C4-2B (cell line): ENCODE measurements around the gene PDHA1.

Source experiments
- H3K27ac ChIP-seq: fragments of 450-650 bp; 2 replicates; pipeline ENCODE4 v1.5.1; 2017
- ZFX ChIP-seq: fragments of 450-650 bp; IDR thresholded peaks from 2 replicates; pipeline ENCODE4 v1.6.1; 2017
- TF ChIP-seq, protein P1 (sequence below): fragments of 450-650 bp; conservative IDR thresholded peaks from 2 replicates; pipeline ENCODE4 v1.5.1; 2017; ENCODE audit warnings: mild to moderate bottlenecking

Gene PDHA1

GRCh38 chrX:19360903-19361302, 17.2 kb downstream of the PDHA1 start:
- H3K27ac ChIP-seq: no peak overlapping the region
- TF ChIP-seq ZFX: no peak
- TF ChIP-seq, protein P1, sequence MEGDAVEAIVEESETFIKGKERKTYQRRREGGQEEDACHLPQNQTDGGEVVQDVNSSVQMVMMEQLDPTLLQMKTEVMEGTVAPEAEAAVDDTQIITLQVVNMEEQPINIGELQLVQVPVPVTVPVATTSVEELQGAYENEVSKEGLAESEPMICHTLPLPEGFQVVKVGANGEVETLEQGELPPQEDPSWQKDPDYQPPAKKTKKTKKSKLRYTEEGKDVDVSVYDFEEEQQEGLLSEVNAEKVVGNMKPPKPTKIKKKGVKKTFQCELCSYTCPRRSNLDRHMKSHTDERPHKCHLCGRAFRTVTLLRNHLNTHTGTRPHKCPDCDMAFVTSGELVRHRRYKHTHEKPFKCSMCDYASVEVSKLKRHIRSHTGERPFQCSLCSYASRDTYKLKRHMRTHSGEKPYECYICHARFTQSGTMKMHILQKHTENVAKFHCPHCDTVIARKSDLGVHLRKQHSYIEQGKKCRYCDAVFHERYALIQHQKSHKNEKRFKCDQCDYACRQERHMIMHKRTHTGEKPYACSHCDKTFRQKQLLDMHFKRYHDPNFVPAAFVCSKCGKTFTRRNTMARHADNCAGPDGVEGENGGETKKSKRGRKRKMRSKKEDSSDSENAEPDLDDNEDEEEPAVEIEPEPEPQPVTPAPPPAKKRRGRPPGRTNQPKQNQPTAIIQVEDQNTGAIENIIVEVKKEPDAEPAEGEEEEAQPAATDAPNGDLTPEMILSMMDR: no peak

- H3K27ac ChIP-seq: no peak overlapping the region
- no peak for TF ChIP-seq ZFX
- TF ChIP-seq, protein P1: no peak
Measured at GRCh38 chrX:19361701-19362100, 18.0 kb downstream of the PDHA1 start.

DNA sequence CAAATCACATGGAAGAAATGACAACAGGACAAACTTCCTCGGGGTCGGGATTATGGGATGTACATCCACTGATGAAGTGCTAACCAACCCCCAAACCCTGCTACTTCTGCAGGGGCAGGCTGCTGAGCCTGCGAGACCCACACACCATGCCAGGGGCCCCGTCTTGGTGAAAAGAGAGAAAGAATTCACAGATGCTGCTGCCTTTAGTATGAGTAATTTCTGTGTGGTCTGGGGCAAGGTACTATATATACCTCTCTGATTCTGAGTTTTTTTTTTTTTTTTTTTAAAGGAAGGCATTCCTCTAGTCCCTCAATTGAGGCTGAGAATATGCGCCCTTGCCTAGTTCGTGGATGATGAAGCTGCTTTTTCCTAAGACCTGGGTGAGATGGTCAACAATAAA, 24.8 kb downstream of the PDHA1 start:
- H3K27ac ChIP-seq: no peak overlapping the region
- TF ChIP-seq ZFX: no peak
- TF ChIP-seq, protein P1: no peak

- no peak overlapping the region for H3K27ac ChIP-seq
- no peak for TF ChIP-seq ZFX
- TF ChIP-seq, protein P1: no peak
Measured at GRCh38 chrX:19370061-19370460, 26.3 kb downstream of the PDHA1 start.

- TF ChIP-seq, protein P1: peak; percentile 80
- no peak for TF ChIP-seq ZFX
- H3K27ac ChIP-seq: peak overlapping the region; percentile 53
Measured at GRCh38 chrX:19372170-19372546, 28.4 kb downstream of the PDHA1 start.

DNA sequence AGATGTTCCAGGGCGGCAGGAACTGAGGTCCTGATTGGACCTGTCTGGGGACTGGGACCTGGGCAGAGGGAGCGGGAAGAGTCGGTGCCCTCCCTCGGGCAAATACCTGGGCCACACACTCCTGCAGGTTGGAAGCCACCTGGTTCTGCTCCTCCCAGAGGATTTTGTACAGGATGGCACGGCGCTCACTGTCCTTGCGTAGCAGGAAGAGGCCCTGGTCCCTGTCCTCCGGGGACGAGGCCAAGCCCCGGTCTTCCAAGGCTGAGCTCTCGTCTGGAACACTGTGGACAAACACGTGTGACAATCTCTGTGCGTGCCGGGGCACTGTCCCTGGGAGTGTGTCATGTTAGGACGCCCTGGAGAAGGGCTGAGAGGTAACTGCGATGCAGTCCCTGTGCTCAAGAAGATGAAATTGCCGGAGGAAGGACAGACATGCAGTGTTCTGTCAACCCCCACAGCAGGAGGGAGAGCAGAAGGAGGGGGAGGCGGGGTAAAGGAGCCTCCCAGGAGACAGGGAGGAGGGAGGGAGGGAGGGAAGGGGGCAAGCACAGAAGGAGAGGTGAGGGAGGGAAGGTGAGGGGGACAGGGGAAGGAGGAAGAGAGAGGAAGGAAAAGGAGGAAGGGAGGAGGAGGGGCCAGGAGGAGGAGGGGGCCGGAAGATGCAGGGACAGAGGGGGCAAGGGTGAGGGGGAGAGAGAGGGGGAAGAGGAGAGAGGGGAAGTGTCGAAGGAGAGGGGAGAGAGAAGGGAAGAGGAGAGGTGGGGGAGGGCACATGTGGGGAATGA, 29.0 kb downstream of the PDHA1 start:
- H3K27ac ChIP-seq: peak overlapping the region; percentile 53
- no peak for TF ChIP-seq ZFX
- TF ChIP-seq, protein P1: peak; percentile 54

GRCh38 chrX:19373351-19373891, 29.7 kb downstream of the PDHA1 start:
- TF ChIP-seq ZFX: no peak
- TF ChIP-seq, protein P1: no peak
- no peak overlapping the region for H3K27ac ChIP-seq
